Caco-2 (cell line): ENCODE results near the gene RHOXF1. TPM values are rescaled to one million over a fixed set of nuclear protein-coding genes. Genes with fewer than 3 reads are reported as not detected.
"Not testable (repeated sequence)": the region's sequence is repeated elsewhere in the genome, so short reads cannot be mapped to it uniquely, and the experiment has no call there.

ENCODE experiments used
- Bru-seq: library from RNA; stranded (reverse); fragments of 400-500 nt; gene quantifications from one replicate; lab custom pipeline; 2021; lab: Mats Ljungman, UMichigan
- BruChase-seq, 2 experiments: library from RNA; stranded (reverse); fragments of 400-500 nt; gene quantifications; one replicate each; lab custom pipeline; 2021; lab: Mats Ljungman, UMichigan
- BruUV-seq: library from RNA; stranded (reverse); fragments of 400-500 nt; replicated peaks from 2 replicates; lab custom pipeline; 2021; lab: Mats Ljungman, UMichigan
- CTCF ChIA-PET: fragments of 300-600 bp; sonication (Branson Sonifier 250); formaldehyde crosslinking; loops from one replicate; lab custom pipeline; 2022; ENCODE audit warnings: antibody characterized with exemption; lab: Charles Lee
- POLR2A ChIA-PET: fragments of 300-600 bp; sonication (Branson Sonifier 250); formaldehyde crosslinking; loops from one replicate; lab custom pipeline; 2022; ENCODE audit warnings: antibody characterized with exemption; lab: Charles Lee
- DNase-seq, 2 experiments: peaks; one replicate each; pipeline versions ENCODE4 v3.0.0 to v3.0.0-alpha.2; 2020 to 2022
- H3K27me3 ChIP-seq: replicated peaks from 2 replicates; pipeline ENCODE4 v1.6.0; 2011; ENCODE audit warnings: low read length; ENCODE audit not compliant: control insufficient read depth, insufficient read depth
- H3K36me3 ChIP-seq: 2 replicates; pipeline ENCODE4 v1.5.1; 2011; ENCODE audit warnings: low read length; ENCODE audit not compliant: control insufficient read depth, insufficient read depth
- H3K4me1 ChIP-seq: fragments of 250-450 bp; sonication (Bioruptor Pico); 2 replicates; pipeline ENCODE4 v1.5.1; 2020; ENCODE audit warnings: mild to moderate bottlenecking
- H3K4me3 ChIP-seq: 2 replicates; pipeline ENCODE4 v1.5.1; 2011; ENCODE audit warnings: low read depth, mild to moderate bottlenecking, control low read depth, low read length
- H3K9me3 ChIP-seq: fragments of 250-450 bp; sonication (Bioruptor Pico); 2 replicates; pipeline ENCODE4 v1.5.1; 2020; ENCODE audit warnings: mild to moderate bottlenecking, moderate library complexity
- H3K27ac Mint-ChIP-seq: one replicate; pipeline ENCODE4 v1.8.0; 2022; ENCODE audit warnings: mixed read lengths; ENCODE audit not compliant: unreplicated experiment
- H3K27me3 Mint-ChIP-seq: one replicate; pipeline ENCODE4 v1.8.0; 2022; ENCODE audit warnings: mixed read lengths; ENCODE audit not compliant: insufficient read depth, unreplicated experiment
- H3K36me3 Mint-ChIP-seq: one replicate; pipeline ENCODE4 v1.8.0; 2022; ENCODE audit warnings: mild to moderate bottlenecking, mixed read lengths; ENCODE audit not compliant: insufficient read depth, unreplicated experiment
- H3K4me1 Mint-ChIP-seq: one replicate; pipeline ENCODE4 v1.8.0; 2022; ENCODE audit warnings: low read depth, mixed read lengths; ENCODE audit not compliant: unreplicated experiment
- H3K4me3 Mint-ChIP-seq: one replicate; pipeline ENCODE4 v1.8.0; 2022; ENCODE audit warnings: mild to moderate bottlenecking, moderate library complexity, mixed read lengths; ENCODE audit not compliant: unreplicated experiment
- H3K9me3 Mint-ChIP-seq: one replicate; pipeline ENCODE4 v1.8.0; 2022; ENCODE audit warnings: mixed read lengths; ENCODE audit not compliant: unreplicated experiment
- CTCF ChIP-seq, 2 experiments: fragments of 200-600 bp in 1 of 2; IDR thresholded peaks; 1 replicate in 1 of 2; 2 replicates in 1 of 2; pipeline versions ENCODE4 v1.5.1 to v1.8.0; 2011 to 2022; ENCODE audit warnings: antibody characterized with exemption in 1 of 2, control low read depth in 1 of 2, inconsistent platforms in 1 of 2, low read depth in 1 of 2, low read length in 1 of 2, mild to moderate bottlenecking in 1 of 2, moderate library complexity in 1 of 2; ENCODE audit not compliant: insufficient read depth in 1 of 2, severe bottlenecking in 1 of 2, unreplicated experiment in 1 of 2
- intact Hi-C: fragments of 100-400 bp; cut with micrococcal nuclease; formaldehyde crosslinking; loops from one replicate; pipeline ENCODE4 v1.10.0; 2022; ENCODE audit not compliant: unreplicated experiment
- long read RNA-seq: library from polyadenylated mRNA; stranded (forward); transcript quantifications from one replicate; pipeline ENCODE4 v2.0.0, GENCODE V29; 2022
- total RNA-seq: library from RNA; stranded (reverse); gene quantifications from 2 replicates; pipeline ENCODE4 v1.2.3, GENCODE V29; 2022

The RHOXF1 gene
- total RNA-seq = not detected in 2 replicates
- not detected for Bru-seq, nascent RNA
- percentile 13 among the genes with signal in this experiment for BruChase-seq, experiment 1, labeled RNA remaining after a 2-hour chase
- BruChase-seq, experiment 2, labeled RNA remaining after a 6-hour chase = percentile 18 among the genes with signal in this experiment
- long read RNA-seq = 0 reads

- Histone ChIP-seq H3K9me3 (no peaks in the 10 kb centered on the region), H3K4me3 (no peak within 1 kb of the TSS), H3K4me1 (no peaks in the 10 kb centered on the region), H3K27me3 (no peaks in the 10 kb centered on the region), H3K36me3 (no peaks in the 10 kb centered on the region)
- H3K9me3 Mint-ChIP-seq = no peaks in the 10 kb centered on the region
- no TSS peak for BruUV-seq
- intact Hi-C loops = no loop called here
- H3K27me3 Mint-ChIP-seq = no peaks in the 10 kb centered on the region
- no peak for DNase-seq
- no peak for TF ChIP-seq CTCF (IDR thresholded peaks at IDR 0.05; ENCODE audit: insufficient read depth in 1 of 2, low read depth in 1 of 2, low read length in 1 of 2, severe bottlenecking in 1 of 2, unreplicated experiment in 1 of 2)
- H3K4me1 Mint-ChIP-seq = peaks cover 7% of the 10 kb centered on the region
- H3K27ac Mint-ChIP-seq = no peak within 1 kb of the TSS
- ChIA-PET CTCF (no interaction called here), POLR2A (no interaction called here)
- H3K36me3 Mint-ChIP-seq = no peaks in the 10 kb centered on the region
- H3K4me3 Mint-ChIP-seq = no peak within 1 kb of the TSS
These were observed at the start of gene RHOXF1 for GRCh38 chrX:120115438-120115963. RHOXF1 (minus strand) TSS chrX:120115913; CDS start chrX:120115862, 51 bp downstream.

- H3K36me3 ChIP-seq, H3K9me3 Mint-ChIP-seq, H3K4me3 ChIP-seq, H3K27ac Mint-ChIP-seq, H3K27me3 Mint-ChIP-seq, DNase-seq, intact Hi-C loops, H3K4me3 Mint-ChIP-seq, POLR2A ChIA-PET, H3K27me3 ChIP-seq, H3K4me1 Mint-ChIP-seq, BruUV-seq, CTCF ChIA-PET, H3K36me3 Mint-ChIP-seq, H3K9me3 ChIP-seq, H3K4me1 ChIP-seq: not testable (repeated sequence)
These were observed 43.4 kb upstream of the RHOXF1 start for GRCh38 chrX:120159086-120159485.

GRCh38 chrX:120158313-120158712, 42.6 kb upstream of the RHOXF1 start, which contains the start of gene RHOXF2:
RHOXF2 (plus strand) TSS chrX:120158613; CDS start chrX:120158751, 138 bp downstream.
- H3K36me3 Mint-ChIP-seq, CTCF ChIA-PET, H3K4me3 Mint-ChIP-seq, H3K27me3 ChIP-seq, H3K9me3 ChIP-seq, H3K9me3 Mint-ChIP-seq, DNase-seq, H3K4me3 ChIP-seq, intact Hi-C loops, POLR2A ChIA-PET, BruUV-seq, H3K27me3 Mint-ChIP-seq, H3K36me3 ChIP-seq, H3K4me1 ChIP-seq, H3K4me1 Mint-ChIP-seq, H3K27ac Mint-ChIP-seq: not testable (repeated sequence)

GRCh38 chrX:120150109-120150744, 34.5 kb upstream of the RHOXF1 start:
- H3K27me3 Mint-ChIP-seq, CTCF ChIA-PET, H3K36me3 ChIP-seq, H3K4me3 Mint-ChIP-seq, intact Hi-C loops, H3K4me3 ChIP-seq, H3K27ac Mint-ChIP-seq, DNase-seq, POLR2A ChIA-PET, H3K27me3 ChIP-seq, H3K36me3 Mint-ChIP-seq, H3K9me3 ChIP-seq, BruUV-seq, H3K4me1 ChIP-seq, H3K4me1 Mint-ChIP-seq: not testable (repeated sequence)
- peaks cover 25% of the 10 kb centered on the region for H3K9me3 Mint-ChIP-seq
